ENCODE results near the gene EMC9. TPM values are rescaled to one million over a fixed set of nuclear protein-coding genes. Genes with fewer than 3 reads are reported as not detected.

The EMC9 gene
- total and polyA plus RNA-seq, 7 donors = 17.2 to 67.5 (median 35.1) TPM

DNA sequence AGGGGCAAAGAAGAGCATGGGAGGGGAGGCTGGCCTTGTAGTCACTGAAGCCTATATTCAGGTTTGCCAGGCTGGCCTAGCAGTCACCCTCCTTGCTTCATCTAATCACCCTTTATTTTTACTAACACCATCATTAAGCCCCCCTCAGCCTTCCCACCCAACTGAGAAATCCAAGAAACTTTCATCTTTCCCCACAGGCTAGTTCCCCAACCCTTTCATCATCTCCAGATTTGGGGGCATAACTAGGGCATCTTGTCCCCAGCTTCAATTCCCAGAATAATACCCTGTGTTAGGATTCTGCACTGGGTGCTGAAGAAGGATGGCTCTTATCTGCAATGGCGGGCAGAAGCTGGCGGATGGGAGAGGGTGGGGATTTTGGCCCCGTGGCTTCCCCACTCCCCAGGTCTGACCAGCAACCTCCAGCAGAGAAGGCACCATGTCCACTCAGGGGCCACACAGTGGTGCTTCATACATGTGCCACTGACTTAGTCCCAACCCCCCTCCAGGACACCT lies 40.4 kb downstream of the EMC9 start:
- WGBS, 3 donors = 96 to 97% (median 97%) methylated on average over 3 of the region's 3 CpGs
- no peak overlapping the region for H3K27ac ChIP-seq
- TF ChIP-seq, protein P1, sequence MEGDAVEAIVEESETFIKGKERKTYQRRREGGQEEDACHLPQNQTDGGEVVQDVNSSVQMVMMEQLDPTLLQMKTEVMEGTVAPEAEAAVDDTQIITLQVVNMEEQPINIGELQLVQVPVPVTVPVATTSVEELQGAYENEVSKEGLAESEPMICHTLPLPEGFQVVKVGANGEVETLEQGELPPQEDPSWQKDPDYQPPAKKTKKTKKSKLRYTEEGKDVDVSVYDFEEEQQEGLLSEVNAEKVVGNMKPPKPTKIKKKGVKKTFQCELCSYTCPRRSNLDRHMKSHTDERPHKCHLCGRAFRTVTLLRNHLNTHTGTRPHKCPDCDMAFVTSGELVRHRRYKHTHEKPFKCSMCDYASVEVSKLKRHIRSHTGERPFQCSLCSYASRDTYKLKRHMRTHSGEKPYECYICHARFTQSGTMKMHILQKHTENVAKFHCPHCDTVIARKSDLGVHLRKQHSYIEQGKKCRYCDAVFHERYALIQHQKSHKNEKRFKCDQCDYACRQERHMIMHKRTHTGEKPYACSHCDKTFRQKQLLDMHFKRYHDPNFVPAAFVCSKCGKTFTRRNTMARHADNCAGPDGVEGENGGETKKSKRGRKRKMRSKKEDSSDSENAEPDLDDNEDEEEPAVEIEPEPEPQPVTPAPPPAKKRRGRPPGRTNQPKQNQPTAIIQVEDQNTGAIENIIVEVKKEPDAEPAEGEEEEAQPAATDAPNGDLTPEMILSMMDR (IDR thresholded peaks at IDR 0.05) = no peak
- ATAC-seq (no peak), DNase-seq (no peak)
- H3K9me3 ChIP-seq = no peaks in the 10 kb centered on the region
- peaks cover 0 to 3% of the 10 kb centered on the region in 2 donors for H3K36me3 ChIP-seq (ENCODE audit: insufficient read depth in 1 of 2, low read depth in 1 of 2)
- no peak overlapping the region for H3K4me3 ChIP-seq
- H3K27me3 ChIP-seq (ENCODE audit: insufficient read depth in 3 of 3, low read length in 2 of 3) = no peaks in the 10 kb centered on the region
- intact Hi-C loops (cut with DNase I) = no loop called here
- H3K4me1 ChIP-seq = no peaks in the 10 kb centered on the region

DNA sequence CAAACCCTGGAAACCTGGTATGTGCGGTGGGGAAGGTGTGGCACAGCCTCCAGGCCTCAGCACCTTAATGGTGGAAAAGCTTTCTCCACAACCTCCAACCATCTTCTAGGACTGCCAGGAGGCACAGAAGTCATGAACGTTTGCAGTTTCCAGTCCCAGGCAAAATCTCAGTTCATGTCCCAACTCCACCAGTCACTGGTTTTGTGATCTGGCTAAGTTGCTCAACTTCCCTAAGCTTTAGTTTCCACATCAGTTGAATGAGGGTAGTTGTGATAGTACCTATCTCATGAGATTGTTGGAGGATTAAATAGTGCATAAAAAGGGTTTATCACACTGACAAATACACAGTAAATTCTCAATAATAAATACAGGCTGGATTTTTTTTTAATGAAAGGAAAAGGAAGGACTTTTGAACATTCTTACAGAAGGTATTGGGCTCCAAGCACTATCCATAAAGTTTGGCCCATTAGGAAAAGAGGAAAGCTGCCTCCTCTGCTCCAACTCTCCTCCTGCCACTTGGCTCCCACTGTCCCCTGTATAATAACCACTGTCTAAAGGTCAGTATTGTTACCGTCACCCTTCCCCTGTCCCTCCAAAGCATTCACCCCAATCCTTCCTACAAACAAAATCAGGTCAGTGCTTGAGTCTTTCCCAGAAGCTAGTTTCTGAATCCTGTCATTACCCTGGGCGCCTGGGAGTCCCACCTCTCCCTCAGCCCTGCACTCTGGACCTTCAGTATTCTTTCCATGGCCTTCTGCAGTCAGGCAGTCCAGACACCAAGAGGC lies 41.0 kb downstream of the EMC9 start:
- Histone ChIP-seq H3K9me3 (no peaks in the 10 kb centered on the region), H3K4me3 (no peak overlapping the region), H3K27ac (no peak overlapping the region), H3K36me3 (ENCODE audit: insufficient read depth in 1 of 2, low read depth in 1 of 2) (peaks cover 0 to 3% of the 10 kb centered on the region in 2 donors), H3K27me3 (ENCODE audit: insufficient read depth in 3 of 3, low read length in 2 of 3) (no peaks in the 10 kb centered on the region), H3K4me1 (no peaks in the 10 kb centered on the region)
- ATAC-seq = no peak
- TF ChIP-seq, protein P1 (IDR thresholded peaks at IDR 0.05) = no peak
- whole genome bisulfite sequencing, 3 donors = 82 to 93% (median 87%) methylated on average over 4 of the region's 4 CpGs
- DNase-seq = no peak
- intact Hi-C loops (cut with DNase I) = no loop called here

DNA sequence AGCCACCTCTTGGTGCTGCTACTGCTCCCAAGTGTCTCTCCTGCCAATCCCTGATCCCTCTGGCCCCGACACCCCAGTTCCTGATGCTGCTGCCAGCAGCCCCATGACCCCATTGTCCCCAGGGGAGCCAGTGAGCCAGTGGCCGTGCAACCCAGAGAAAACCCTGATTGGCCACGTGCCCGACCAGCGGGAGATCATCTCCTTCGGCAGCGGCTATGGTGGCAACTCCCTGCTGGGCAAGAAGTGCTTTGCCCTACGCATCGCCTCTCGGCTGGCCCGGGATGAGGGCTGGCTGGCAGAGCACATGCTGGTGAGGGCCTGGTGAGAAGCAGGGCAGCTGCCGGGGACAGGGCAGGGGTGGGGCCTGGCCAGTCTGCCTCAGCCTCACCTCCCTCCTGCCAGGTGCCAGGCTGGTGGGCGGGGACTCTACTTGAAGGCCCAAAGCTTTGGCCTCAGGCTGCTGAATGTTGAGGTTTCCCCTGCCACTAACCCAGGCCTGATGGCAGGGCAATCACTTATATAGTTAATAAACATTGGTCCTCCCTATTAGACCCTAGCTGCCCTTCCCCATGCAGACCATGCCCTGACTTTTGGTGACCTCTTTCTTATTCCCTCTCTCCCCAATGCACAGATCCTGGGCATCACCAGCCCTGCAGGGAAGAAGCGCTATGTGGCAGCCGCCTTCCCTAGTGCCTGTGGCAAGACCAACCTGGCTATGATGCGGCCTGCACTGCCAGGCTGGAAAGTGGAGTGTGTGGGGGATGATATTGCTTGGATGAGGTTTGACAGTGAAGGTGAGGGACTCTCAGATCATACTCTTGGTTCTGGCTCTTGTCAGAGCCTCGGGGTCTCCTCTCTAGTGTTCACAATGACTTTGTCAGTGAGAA lies 42.2 kb downstream of the EMC9 start:
- H3K27ac ChIP-seq = no peak overlapping the region
- no peak overlapping the region for H3K4me3 ChIP-seq
- peaks cover 0 to 3% of the 10 kb centered on the region in 2 donors for H3K36me3 ChIP-seq (ENCODE audit: insufficient read depth in 1 of 2, low read depth in 1 of 2)
- DNase-seq = no peak
- H3K27me3 ChIP-seq (ENCODE audit: insufficient read depth in 3 of 3, low read length in 2 of 3) = no peaks in the 10 kb centered on the region
- intact Hi-C loops (cut with DNase I) = loop anchor here in 1 of 2 donors (10.0 kb wide), 1 partner anchor 124 kb away; no protein-coding TSS in a partner anchor
- peaks cover 6% of the 10 kb centered on the region for H3K4me1 ChIP-seq
- TF ChIP-seq, protein P1 (IDR thresholded peaks at IDR 0.05) = no peak
- 55 to 72% (median 60%) methylated on average over 17 of the region's 17 CpGs for WGBS, 3 donors
- ATAC-seq = no peak
- no peaks in the 10 kb centered on the region for H3K9me3 ChIP-seq

DNA sequence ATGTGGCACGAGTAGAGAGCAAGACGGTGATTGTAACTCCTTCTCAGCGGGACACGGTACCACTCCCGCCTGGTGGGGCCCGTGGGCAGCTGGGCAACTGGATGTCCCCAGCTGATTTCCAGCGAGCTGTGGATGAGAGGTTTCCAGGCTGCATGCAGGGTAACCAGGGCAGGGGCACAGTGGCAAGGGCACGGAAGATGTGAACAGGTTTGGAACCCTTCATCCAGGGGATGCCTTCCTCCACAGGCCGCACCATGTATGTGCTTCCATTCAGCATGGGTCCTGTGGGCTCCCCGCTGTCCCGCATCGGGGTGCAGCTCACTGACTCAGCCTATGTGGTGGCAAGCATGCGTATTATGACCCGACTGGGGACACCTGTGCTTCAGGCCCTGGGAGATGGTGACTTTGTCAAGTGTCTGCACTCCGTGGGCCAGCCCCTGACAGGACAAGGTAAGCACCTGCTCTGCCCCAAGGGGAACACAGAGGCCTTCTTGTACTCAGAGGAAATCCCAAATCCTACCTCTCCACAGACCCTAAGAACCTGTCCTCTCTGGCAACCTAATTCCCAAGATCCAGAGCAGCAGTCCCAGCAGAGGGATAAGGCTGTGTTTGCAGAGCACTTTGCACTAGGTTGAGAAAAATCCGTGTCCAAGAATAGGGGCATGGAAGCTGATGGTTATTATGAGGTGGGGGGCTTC lies 43.0 kb downstream of the EMC9 start:
- Histone ChIP-seq H3K4me1 (peaks cover 6% of the 10 kb centered on the region), H3K9me3 (no peaks in the 10 kb centered on the region), H3K36me3 (ENCODE audit: insufficient read depth in 1 of 2, low read depth in 1 of 2) (peaks cover 0 to 2% of the 10 kb centered on the region in 2 donors), H3K27me3 (ENCODE audit: insufficient read depth in 3 of 3, low read length in 2 of 3) (no peaks in the 10 kb centered on the region), H3K4me3 (no peak overlapping the region), H3K27ac (no peak overlapping the region)
- ATAC-seq (no peak), DNase-seq (no peak)
- 91 to 96% (median 93%) methylated on average over 16 of the region's 16 CpGs for WGBS, 3 donors
- TF ChIP-seq, protein P1 (IDR thresholded peaks at IDR 0.05) = no peak
- intact Hi-C loops (cut with DNase I) = loop anchor here in 1 of 2 donors (10.0 kb wide), 1 partner anchor 124 kb away; no protein-coding TSS in a partner anchor

Measured in psoas muscle (tissue), 8 donors.